Progenitor cell of endocrine pancreas (in vitro differentiated cells): ENCODE data around the gene DAG1. TPM values are rescaled to one million over a fixed set of nuclear protein-coding genes. Genes with fewer than 3 reads are reported as not detected.
"Not testable (repeated sequence)": the region's sequence is repeated elsewhere in the genome, so short reads cannot be mapped to it uniquely, and the experiment has no call there.

ENCODE experiments used
- DNase-seq: peaks from one replicate; pipeline ENCODE4 v3.0.0; 2021; ENCODE audit warnings: low spot score; ENCODE audit not compliant: unreplicated experiment
- H3K27ac Mint-ChIP-seq: 2 replicates; pipeline ENCODE4 v1.8.0; 2021; ENCODE audit warnings: mild to moderate bottlenecking, moderate library complexity, mixed read lengths
- H3K27me3 Mint-ChIP-seq: 2 replicates; pipeline ENCODE4 v1.8.0; 2021; ENCODE audit warnings: mixed read lengths
- H3K36me3 Mint-ChIP-seq: 2 replicates; pipeline ENCODE4 v1.8.0; 2022; ENCODE audit warnings: mixed read lengths; ENCODE audit not compliant: insufficient read depth
- H3K4me1 Mint-ChIP-seq: 2 replicates; pipeline ENCODE4 v1.8.0; 2021; ENCODE audit warnings: low read depth, mixed read lengths
- H3K4me3 Mint-ChIP-seq: 2 replicates; pipeline ENCODE4 v1.8.0; 2021; ENCODE audit warnings: low read depth, mild to moderate bottlenecking, moderate library complexity, mixed read lengths
- H3K9me3 Mint-ChIP-seq: 2 replicates; pipeline ENCODE4 v1.8.0; 2021; ENCODE audit warnings: low read depth, mixed read lengths
- total RNA-seq: library from RNA; stranded (reverse); gene quantifications from 2 replicates; pipeline ENCODE4 v1.2.1, GENCODE V29; 2021
- TF ChIP-seq, protein P1 (sequence below): fragments of 200-600 bp; sonication (generic); IDR thresholded peaks from one replicate; pipeline ENCODE4 v1.5.0; 2021; ENCODE audit warnings: antibody characterized with exemption, mild to moderate bottlenecking; ENCODE audit not compliant: unreplicated experiment

DAG1 gene
- total RNA-seq, 1 donor from 2014 or later = 109 TPM

- TF ChIP-seq, protein P1, sequence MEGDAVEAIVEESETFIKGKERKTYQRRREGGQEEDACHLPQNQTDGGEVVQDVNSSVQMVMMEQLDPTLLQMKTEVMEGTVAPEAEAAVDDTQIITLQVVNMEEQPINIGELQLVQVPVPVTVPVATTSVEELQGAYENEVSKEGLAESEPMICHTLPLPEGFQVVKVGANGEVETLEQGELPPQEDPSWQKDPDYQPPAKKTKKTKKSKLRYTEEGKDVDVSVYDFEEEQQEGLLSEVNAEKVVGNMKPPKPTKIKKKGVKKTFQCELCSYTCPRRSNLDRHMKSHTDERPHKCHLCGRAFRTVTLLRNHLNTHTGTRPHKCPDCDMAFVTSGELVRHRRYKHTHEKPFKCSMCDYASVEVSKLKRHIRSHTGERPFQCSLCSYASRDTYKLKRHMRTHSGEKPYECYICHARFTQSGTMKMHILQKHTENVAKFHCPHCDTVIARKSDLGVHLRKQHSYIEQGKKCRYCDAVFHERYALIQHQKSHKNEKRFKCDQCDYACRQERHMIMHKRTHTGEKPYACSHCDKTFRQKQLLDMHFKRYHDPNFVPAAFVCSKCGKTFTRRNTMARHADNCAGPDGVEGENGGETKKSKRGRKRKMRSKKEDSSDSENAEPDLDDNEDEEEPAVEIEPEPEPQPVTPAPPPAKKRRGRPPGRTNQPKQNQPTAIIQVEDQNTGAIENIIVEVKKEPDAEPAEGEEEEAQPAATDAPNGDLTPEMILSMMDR = no peak
- Mint-ChIP-seq H3K9me3 (no peaks in the 10 kb centered on the region), H3K36me3 (peaks cover 3% of the 10 kb centered on the region), H3K4me1 (peaks cover 3% of the 10 kb centered on the region), H3K27ac (no peak overlapping the region), H3K4me3 (no peak overlapping the region), H3K27me3 (no peaks in the 10 kb centered on the region)
- no peak for DNase-seq
Observed at GRCh38 chr3:49492969-49493368, 22.9 kb downstream of the DAG1 start.

DNA sequence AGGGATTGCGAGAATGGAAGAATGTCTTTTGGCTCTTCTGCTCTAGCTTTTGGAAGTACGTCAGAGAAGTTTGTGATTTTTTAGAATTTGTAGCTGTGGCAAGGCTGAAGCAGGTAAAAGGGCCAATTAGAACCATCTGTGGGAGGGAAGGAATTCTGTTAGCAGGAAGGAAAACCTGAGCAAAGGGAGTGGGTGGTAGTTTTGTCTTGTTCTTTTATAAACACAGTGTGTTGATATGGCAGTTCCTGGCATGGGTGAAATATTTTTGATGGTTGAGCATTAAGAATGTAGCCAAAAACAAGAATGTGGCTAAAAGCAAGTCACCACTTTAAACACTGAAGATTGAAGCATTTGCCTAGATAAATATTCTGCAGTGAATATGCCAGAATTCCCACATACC is 23.8 kb downstream of the DAG1 start:
- H3K36me3 Mint-ChIP-seq = peaks cover 2% of the 10 kb centered on the region
- H3K9me3 Mint-ChIP-seq = no peaks in the 10 kb centered on the region
- DNase-seq = no peak
- H3K4me3 Mint-ChIP-seq = no peak overlapping the region
- H3K27me3 Mint-ChIP-seq = no peaks in the 10 kb centered on the region
- H3K4me1 Mint-ChIP-seq = peaks cover 7% of the 10 kb centered on the region
- TF ChIP-seq, protein P1 = no peak
- H3K27ac Mint-ChIP-seq = peak overlapping the region; percentile 35

- no peaks in the 10 kb centered on the region for H3K36me3 Mint-ChIP-seq
- DNase-seq = no peak
- no peaks in the 10 kb centered on the region for H3K9me3 Mint-ChIP-seq
- TF ChIP-seq, protein P1 = no peak
- H3K27ac Mint-ChIP-seq = no peak overlapping the region
- peaks cover 7% of the 10 kb centered on the region for H3K4me1 Mint-ChIP-seq
- H3K4me3 Mint-ChIP-seq = no peak overlapping the region
- H3K27me3 Mint-ChIP-seq = no peaks in the 10 kb centered on the region
Observed at GRCh38 chr3:49495023-49495422, 25.0 kb downstream of the DAG1 start.

DNA sequence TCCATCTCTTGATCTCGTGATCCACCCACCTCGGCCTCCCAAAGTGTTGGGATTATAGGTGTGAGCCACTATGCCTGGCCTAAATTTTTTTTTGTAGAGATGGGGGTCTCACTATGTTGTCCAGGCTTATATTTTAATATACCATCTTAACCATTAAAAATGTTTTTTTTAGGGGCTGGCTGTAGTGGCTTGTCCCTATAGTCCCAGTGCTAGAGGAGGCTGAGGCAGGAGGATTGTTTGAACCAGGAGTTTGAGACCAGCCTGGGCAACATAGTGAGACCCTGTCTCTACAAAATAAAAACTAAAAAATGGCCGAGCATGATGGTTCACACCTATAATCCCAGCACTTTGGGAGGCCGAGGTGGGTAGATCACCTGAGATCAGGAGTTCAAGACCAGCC is 26.8 kb downstream of the DAG1 start:
- not testable (repeated sequence) for H3K4me3 Mint-ChIP-seq

DNA sequence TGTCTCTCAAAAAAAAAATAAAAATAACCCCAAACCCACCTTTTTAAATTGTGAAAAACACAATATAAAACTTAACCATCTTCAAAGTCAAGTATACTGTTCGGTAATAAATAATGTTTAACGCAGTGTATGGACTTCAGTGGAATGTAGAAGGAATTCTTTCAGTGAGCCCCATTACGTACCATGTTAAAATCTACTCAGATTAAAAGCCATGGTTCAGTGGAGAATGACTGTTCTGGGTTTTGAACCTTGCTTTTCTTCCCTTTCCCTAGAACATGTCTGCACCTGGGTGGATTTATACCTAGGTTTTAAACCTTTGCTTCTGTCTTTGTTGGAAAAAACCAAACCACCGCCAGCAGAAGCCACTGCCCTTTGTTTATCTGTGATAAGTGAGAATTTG is 27.5 kb downstream of the DAG1 start:
- DNase-seq = no peak
- Mint-ChIP-seq H3K9me3 (no peaks in the 10 kb centered on the region), H3K4me3 (no peak overlapping the region), H3K27me3 (no peaks in the 10 kb centered on the region), H3K4me1 (peaks cover 7% of the 10 kb centered on the region), H3K27ac (peak overlapping the region; percentile 39), H3K36me3 (peaks cover 5% of the 10 kb centered on the region)
- TF ChIP-seq, protein P1 = no peak

More for the DNA sequence above, 26.8 kb downstream of the DAG1 start:
- not testable (repeated sequence) for H3K36me3 Mint-ChIP-seq, H3K9me3 Mint-ChIP-seq, DNase-seq, H3K27me3 Mint-ChIP-seq, H3K4me1 Mint-ChIP-seq
- peak overlapping the region; percentile 59 for H3K27ac Mint-ChIP-seq

GRCh38 chr3:49498239-49498638 is 28.2 kb downstream of the DAG1 start:
- no peaks in the 10 kb centered on the region for H3K9me3 Mint-ChIP-seq
- TF ChIP-seq, protein P1 = no peak
- peaks cover 7% of the 10 kb centered on the region for H3K4me1 Mint-ChIP-seq
- peak overlapping the region; percentile 39 for H3K27ac Mint-ChIP-seq
- H3K4me3 Mint-ChIP-seq = no peak overlapping the region
- no peaks in the 10 kb centered on the region for H3K27me3 Mint-ChIP-seq
- DNase-seq = no peak
- H3K36me3 Mint-ChIP-seq = peaks cover 5% of the 10 kb centered on the region
